ENCODE data around the gene DCDC2C.

DCDC2C gene

DNA sequence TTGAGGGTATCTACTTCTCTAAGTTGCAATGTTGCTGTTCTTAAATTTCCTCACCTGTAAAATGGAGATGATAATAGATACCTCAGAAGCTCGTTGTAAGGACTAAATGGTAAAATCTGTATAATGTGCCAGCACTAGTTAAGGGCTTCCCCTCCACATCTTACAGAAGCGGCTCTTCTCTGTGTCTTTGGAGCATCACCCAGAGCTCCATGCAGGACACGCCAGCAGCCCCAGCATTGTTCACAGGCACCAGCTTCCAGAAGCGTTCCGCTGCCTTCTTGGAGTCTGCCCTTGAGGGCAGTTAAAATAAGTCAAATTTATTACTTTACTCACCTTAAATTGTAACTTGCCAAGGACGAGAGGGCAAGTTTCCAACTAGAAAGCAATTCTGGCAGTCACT, 5.8 kb downstream of the DCDC2C start:
- DNase-seq (ENCODE audit: low read depth, low spot score): no peak

- DNase-seq (ENCODE audit: low read depth, low spot score): no peak
Measured at GRCh38 chr2:3712424-3712823, 9.0 kb downstream of the DCDC2C start.

- DNase-seq (ENCODE audit: low read depth, low spot score): no peak
Measured at GRCh38 chr2:3712831-3713503, 9.6 kb downstream of the DCDC2C start.

DNA sequence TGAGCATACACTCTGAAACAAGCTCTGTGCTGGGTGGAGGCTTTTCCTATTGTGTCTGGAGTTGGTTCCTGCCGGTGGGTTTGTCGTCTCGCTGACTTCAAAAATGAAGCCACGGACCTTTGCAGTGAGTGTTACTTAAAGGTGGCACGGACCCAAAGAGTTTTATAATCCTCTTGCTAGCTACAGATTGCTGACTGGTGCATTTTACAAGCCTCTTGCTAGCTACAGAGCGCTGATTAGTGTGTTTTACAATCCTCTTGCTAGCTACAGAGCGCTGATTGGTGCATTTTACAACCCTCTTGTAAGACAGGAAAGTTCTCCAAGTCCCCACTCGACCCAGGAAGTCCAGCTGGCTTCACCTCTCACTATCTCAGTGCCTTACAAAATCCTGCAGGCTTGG, 15.3 kb downstream of the DCDC2C start:
- DNase-seq (ENCODE audit: low read depth, low spot score): no peak

- no peak for DNase-seq (ENCODE audit: low read depth, low spot score)
Measured at GRCh38 chr2:3725002-3725401, 21.6 kb downstream of the DCDC2C start.

DNA sequence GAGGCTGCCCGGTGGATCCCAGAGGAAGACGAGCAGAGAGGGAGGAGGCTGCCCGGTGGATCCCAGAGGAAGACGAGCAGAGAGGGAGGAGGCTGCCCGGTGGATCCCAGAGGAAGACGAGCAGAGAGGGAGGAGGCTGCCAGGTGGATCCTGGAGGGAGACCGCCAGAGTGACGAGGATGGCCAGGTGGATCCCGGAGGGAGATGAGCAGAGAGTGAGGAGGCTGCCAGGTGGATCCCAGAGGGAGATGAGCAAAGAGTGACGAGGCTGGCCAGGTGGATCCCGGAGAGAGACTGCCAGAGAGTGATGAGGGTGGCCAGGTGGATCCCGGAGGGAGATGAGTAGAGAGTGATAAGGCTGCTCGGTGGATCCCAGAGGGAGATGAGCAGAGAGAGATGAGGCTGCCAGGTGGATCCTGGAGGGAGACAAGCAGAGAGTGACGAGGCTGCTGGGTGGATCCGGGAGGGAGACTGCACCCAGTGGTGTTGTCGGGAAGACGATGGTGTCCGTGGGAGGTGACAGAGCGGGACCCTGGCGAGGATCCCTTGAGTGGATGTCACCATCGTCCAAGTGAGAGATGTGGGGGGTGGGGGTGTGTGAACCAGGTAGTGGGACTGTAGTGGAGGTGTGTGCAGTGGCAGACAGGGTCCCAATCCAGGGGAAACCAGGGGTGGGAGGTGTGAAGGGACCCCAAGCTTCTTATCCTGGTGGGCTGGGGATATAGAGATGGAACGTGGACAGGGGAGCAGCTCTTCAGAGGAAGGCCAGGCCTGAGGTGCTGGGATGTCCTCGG, 22.3 kb downstream of the DCDC2C start:
- DNase-seq (ENCODE audit: low read depth, low spot score): no peak

- DNase-seq (ENCODE audit: low read depth, low spot score): no peak
Measured at GRCh38 chr2:3726511-3726910, 23.1 kb downstream of the DCDC2C start.

DNA sequence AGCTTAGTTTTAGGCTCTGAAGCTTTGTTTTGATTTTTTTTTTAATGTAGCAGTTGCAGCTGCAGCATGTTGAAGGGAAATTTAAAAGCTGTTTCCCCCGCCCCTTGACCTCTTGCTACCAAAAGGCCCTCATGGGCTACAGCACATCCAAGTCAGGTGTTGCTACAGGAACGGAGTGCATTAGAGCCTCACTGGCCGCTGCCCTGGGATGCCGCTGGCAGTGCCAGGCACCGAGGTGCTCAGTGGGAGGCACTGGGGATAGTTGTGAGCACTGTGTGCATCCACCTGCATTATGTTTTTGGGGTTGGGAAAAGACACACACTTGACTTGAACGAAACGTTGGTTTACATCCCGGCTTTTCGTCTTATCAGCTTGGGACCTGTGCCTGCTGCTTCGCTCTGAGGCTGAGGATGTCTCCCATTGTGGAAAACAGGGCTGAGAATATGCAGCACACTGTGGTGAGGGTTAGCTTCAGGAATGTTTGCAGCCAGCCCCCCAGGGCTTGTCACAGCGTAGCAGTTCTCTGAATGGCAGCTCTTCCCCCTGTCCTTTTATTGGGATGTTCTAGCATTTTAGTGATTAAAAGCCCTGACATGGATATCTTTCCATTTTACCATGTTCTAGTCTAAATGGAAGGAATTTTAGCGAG, 24.1 kb downstream of the DCDC2C start:
- DNase-seq (ENCODE audit: low read depth, low spot score): no peak

DNA sequence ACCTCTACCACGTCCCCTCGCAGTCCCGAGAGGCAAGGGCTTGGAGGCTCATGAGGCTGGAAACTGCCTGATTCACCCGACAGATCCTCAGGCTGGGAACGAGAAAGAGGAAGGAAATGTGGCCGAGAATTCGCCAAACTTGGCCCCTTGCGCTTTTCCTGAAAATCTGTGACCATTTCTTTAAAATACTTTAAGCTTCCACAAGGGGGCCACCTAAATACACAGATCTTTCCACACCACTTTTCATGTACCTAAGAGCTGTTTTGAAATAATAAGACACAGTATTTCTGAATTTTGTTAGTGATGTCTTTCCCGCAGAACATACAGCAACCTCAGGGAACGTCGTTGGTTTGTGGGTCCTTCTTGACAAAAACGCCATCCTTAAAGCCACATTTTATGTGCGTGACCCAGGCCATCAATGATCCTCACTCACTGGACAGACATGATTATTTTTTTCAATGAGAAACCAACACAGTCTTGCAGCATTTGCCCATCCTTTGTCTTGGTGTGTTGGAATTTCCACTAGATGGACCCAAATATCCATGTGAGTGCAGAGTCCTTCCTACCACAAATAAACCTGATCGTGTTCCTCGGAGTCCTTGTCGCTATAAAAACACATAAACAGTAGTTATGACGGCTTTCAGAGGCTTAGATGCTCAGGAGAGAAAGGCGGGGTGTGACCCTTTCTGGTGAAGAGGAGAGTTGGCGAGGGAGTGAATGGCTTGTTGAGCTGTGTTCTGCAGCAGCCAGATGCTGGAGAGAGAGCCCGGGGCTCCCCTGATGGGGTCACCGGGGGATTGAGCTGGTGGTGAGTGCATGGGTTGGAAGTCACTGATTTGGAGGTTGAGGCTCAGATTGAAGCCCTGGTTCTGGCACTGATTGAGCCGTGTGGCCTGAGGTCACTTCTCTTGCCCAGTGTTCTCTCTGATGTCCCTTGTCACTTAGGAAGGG, 25.0 kb downstream of the DCDC2C start:
- no peak for DNase-seq (ENCODE audit: low read depth, low spot score)

- DNase-seq (ENCODE audit: low read depth, low spot score): no peak
Measured at GRCh38 chr2:3729055-3729448, 25.7 kb downstream of the DCDC2C start.

DNA sequence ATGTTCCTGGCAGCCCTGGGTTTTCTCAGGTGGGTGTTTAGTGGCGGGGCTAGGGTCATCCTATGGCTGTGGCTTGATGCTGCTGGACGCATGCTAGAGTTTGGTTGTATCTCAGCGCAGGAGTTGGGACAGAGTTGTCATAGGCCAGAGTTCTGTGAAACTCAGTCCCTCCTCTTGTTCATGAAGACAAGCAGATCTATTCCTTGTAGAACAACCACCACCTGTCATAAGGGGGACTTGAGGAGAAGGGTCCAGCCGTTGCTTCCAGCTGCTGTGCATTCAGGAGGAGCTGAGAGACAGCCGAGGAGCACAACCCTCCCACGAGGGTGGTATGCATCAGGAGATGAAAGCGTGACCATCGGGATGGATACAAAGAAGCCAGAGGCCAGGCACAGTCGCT, 26.4 kb downstream of the DCDC2C start:
- no peak for DNase-seq (ENCODE audit: low read depth, low spot score)

GRCh38 chr2:3730646-3731045, 27.3 kb downstream of the DCDC2C start:
- DNase-seq (ENCODE audit: low read depth, low spot score): no peak

- DNase-seq (ENCODE audit: low read depth, low spot score): no peak
Measured at GRCh38 chr2:3731829-3732228, 28.5 kb downstream of the DCDC2C start.

DNA sequence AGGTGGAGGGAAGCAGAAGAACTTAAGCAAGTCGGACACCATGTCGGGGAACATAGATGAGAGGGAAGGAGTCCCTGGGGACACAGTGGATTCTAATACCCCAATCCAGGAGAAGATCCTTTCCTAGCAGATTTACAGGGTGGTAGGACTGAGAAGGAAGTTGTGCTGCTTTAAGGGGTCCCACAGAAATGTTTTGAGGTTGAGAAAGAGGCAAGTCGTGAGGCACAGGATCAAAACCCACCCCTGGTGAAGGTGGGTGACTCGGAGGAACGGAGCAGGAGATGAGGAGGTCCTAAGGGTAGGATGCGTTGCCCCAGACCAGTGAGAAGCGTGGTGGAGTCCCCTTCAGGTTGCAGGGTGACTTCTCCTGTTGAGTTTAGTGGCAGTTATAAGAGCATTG, 32.7 kb downstream of the DCDC2C start:
- DNase-seq (ENCODE audit: low read depth, low spot score): no peak

DNA sequence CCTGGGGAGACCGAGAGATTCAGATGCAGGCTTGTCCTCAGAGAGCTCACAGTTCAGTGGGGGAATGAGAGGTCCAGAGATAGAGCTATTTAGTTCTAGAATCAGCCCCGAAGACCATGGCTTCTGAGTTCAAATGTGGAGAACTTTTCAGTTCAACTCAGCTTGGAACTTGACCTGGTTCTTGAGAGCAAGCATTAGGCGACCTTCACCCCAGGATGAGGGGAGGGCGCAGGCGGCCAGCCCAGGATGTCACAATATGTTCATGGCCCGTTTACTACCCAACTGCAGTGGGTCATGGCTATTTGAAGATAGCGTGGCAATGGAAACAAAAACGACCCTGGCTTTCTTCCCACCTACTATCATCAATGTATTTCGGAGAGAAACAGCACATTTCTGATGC, 33.8 kb downstream of the DCDC2C start:
- no peak for DNase-seq (ENCODE audit: low read depth, low spot score)

DNA sequence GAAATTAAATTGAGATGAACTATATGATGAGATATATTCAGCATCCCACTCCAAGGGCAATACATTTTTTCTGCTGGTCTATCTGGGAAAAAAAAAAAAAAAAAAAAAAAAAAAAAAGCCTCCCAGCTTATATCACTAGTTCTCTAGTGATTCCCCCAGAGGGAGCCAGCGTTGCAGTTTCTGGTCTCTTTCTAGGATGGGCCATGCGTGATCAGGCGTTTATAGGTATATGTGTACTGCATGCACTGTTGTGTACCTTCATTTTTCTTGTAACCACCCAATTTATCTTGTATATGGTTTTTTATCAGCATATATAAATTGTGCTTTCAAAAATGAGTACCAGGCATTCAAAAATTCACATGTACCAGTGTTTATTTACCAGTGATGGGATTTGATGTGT, 35.1 kb downstream of the DCDC2C start:
- DNase-seq (ENCODE audit: low read depth, low spot score): no peak

GRCh38 chr2:3739313-3739712, 35.9 kb downstream of the DCDC2C start:
- no peak for DNase-seq (ENCODE audit: low read depth, low spot score)

DNA sequence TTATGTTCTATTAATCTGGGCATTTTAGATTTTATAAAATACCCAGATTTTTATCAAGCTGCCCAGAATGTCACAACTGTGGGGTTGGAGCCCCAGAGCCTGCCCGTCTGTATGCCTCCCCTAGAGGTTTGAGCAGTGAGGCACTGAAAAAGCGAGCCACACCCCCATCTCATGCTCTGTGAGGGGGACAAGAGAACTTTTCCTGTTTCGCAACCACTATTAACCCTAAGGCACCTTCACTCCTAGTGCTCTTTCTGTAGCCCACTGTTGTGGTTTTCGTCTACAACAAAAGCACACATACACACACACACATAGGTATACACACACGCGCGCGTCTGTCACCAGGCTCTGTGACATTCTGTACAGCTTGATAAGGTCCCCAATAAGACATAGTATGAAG, 38.0 kb downstream of the DCDC2C start:
- DNase-seq (ENCODE audit: low read depth, low spot score): no peak

DNA sequence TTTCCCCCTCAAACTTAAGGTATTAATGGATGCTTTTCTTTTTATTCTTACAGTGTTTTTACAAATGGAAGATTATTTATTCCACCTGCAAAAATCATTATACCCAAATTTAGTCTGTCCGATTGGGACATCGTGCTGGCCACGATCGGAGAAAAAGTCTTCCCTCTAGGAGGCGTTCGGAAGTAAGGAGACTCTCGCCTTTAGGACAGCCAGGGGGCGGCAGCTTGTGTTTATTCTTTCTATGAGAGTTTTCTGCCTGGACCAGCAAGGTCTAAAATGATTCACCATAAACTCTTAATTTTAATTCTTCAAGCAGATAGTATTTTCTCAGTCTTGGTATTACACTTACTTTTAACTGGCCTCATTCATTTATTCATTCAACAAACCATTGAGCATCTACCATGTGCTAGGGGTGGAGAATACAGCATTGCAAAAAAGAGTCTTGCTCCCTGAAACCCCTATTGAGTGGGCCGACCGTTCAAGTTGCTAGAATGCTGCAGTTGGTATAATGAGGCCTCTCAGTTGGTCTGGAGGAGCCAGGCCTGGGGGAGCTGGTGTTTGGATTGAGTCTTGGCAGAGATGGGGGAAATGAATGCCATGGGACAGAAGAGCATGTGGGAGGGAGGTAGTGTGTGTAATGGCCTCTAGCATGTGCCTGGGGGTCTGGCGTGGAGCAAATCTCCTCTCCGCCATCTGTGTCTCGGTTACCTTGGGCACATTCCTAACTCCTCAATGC, 38.7 kb downstream of the DCDC2C start:
- DNase-seq (ENCODE audit: low read depth, low spot score): no peak

DNA sequence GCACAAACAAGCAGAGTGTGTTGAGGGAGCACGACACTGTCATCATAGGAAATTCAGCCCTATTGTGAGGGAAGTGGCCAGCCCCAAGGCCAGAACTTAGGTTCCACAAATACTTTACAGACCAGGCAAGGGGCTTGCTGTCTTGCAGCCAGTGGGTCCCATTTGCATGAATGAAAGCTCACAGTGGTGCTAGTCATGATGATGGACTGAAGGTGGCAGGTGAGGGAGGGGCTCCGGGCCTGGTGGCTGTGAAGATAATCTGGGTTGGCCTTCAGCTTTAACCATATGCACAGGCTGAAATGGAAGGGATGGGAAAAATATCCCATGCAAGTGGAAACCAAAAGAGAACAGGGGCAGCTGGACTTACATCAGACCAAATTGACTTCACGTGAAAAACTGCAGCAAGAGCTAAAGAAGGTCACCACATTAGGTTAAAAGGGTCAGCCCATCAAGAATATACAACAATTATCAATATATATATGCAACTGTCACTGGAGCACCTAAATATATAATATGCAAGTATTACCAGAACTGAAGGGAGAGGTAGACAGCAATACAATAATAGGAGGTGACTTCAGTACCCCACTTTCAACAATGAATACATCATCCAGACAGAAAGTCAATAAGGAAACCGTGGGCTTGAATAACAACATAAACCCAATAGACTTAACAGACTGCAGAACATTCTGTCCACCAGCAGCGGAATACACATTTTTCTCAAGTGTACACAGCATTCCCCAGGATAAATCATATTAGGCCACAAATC, 39.6 kb downstream of the DCDC2C start:
- DNase-seq (ENCODE audit: low read depth, low spot score): no peak

Data from iPS DF 19.7 (cell line).